C4-2B (cell line): ENCODE data around the gene SPIN3.
A peak's percentile ranks its signal among the peaks of the same experiment; 100 is the strongest.
"Not testable (repeated sequence)": the region's sequence is repeated elsewhere in the genome, so short reads cannot be mapped to it uniquely, and the experiment has no call there.

Source experiments
- H3K27ac ChIP-seq: fragments of 450-650 bp; 2 replicates; pipeline ENCODE4 v1.5.1; 2017
- CTCF ChIP-seq: fragments of 450-650 bp; conservative IDR thresholded peaks from 2 replicates; pipeline ENCODE4 v1.5.1; 2017; ENCODE audit warnings: mild to moderate bottlenecking
- ZFX ChIP-seq: fragments of 450-650 bp; IDR thresholded peaks from 2 replicates; pipeline ENCODE4 v1.6.1; 2017

Gene SPIN3

GRCh38 chrX:56975611-56976010 is 19.7 kb downstream of the SPIN3 start:
- no peak overlapping the region for H3K27ac ChIP-seq
- TF ChIP-seq ZFX (no peak), CTCF (no peak)

- no peak for TF ChIP-seq ZFX
- TF ChIP-seq CTCF: no peak
- no peak overlapping the region for H3K27ac ChIP-seq
These were observed 20.9 kb downstream of the SPIN3 start for GRCh38 chrX:56974408-56974807.

GRCh38 chrX:56969559-56969958 is 25.8 kb downstream of the SPIN3 start:
- TF ChIP-seq ZFX: no peak
- no peak for TF ChIP-seq CTCF
- H3K27ac ChIP-seq: no peak overlapping the region

- TF ChIP-seq CTCF (no peak), ZFX (no peak)
- no peak overlapping the region for H3K27ac ChIP-seq
These were observed 26.4 kb downstream of the SPIN3 start for GRCh38 chrX:56968980-56969379.

- TF ChIP-seq CTCF (no peak), ZFX (no peak)
These were observed 32.0 kb downstream of the SPIN3 start for GRCh38 chrX:56963377-56963776.

GRCh38 chrX:56947699-56948098 is 47.6 kb downstream of the SPIN3 start:
- TF ChIP-seq CTCF: no peak
- no peak for TF ChIP-seq ZFX
- no peak overlapping the region; the same call in 1 of the 2 replicates for H3K27ac ChIP-seq

More at GRCh38 chrX:56963377-56963776, 32.0 kb downstream of the SPIN3 start:
- no peak overlapping the region for H3K27ac ChIP-seq

GRCh38 chrX:56946201-56946600 is 49.1 kb downstream of the SPIN3 start:
- H3K27ac ChIP-seq: peak overlapping the region; percentile 9; the same call in 1 of the 2 replicates

GRCh38 chrX:56945226-56945625 is 50.1 kb downstream of the SPIN3 start:
- not testable (repeated sequence) for H3K27ac ChIP-seq

- no peak overlapping the region for H3K27ac ChIP-seq
- no peak for TF ChIP-seq ZFX
These were observed 52.1 kb downstream of the SPIN3 start for GRCh38 chrX:56943264-56943663.
